HG03097 (cell line): ENCODE results near the gene CORO1C.
"Not testable (repeated sequence)": the region's sequence is repeated elsewhere in the genome, so short reads cannot be mapped to it uniquely, and the experiment has no call there.

ENCODE experiments used
- ATAC-seq: cut with Tn5 transposase; IDR thresholded peaks from one replicate; pipeline ENCODE4 v1.9.1; 2021; ENCODE audit not compliant: unreplicated experiment, low FRiP score

Gene CORO1C

DNA sequence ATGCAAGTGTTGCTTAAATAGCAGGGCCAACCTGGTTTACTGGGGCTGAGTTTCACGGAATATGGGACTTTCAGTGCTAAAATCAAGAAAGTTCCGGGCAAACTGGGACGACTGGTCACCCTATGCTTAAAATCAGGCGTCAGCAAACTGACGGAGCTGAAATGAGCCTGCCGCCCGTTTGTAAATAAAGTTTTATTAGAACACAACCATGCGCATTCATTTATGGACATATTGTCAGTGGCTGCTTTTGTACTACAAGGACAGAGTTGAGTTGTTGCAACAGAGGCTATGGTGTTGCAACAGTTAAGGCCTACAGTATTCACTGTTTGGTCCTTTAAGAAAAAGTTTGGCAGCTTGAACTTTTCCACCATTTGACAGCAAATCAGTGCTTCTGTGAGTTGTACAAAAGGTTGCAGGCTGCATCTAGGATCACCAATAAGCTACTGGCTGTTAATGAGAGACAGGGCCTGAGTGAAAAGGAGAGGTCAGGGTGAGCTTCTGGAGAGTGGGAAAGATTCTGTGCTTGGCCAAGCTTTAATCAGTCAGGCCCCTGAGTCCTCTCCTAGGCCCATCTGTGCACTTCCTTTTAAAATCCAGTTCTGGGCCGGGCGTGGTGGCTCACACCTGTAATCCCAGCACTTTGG, 111.0 kb downstream of the CORO1C start:
- ATAC-seq, result no peak

- no peak for ATAC-seq
These were observed 111.8 kb downstream of the CORO1C start for GRCh38 chr12:108619369-108620160.

DNA sequence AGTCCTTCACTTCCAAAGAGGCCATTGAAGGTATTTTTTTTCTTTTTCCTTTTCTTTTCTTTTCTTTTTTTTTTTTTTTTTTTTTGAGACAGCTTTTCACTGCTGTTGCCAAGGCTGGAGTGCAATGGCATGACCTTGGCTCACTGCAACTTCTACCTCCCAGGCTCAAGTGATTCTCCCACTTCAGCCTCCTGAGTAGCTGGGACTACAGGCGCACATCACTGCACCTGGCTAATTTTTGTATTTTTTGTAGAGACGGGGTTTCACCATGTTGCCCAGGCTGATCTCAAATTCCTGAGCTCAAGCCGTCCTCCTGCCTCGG, 112.4 kb downstream of the CORO1C start:
- not testable (repeated sequence) for ATAC-seq

GRCh38 chr12:108618079-108618952, 113.0 kb downstream of the CORO1C start:
- no peak for ATAC-seq

GRCh38 chr12:108616941-108617858, 114.1 kb downstream of the CORO1C start:
- peak; percentile 78 for ATAC-seq

DNA sequence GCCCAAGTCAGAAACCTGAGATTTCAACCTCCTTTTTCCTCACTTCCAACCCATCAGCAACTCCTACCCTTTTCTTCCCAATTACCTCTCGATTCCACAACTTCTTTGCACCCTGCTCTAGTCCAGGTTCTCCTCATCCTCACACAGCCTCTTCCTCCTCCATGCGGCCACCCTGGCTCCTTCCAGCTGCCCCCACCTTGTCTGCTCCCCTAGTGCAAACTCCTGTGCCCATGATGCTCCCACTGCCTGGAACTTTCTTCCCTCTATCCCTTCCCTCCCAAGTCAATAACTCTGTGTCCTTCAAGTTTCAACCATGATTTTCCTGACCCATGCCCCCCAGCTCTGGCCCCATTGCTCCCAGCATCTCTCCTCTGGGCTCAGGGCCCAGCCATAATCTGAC, 115.0 kb downstream of the CORO1C start:
- no peak for ATAC-seq

- ATAC-seq, result no peak
These were observed 115.4 kb downstream of the CORO1C start for GRCh38 chr12:108615918-108616317.

DNA sequence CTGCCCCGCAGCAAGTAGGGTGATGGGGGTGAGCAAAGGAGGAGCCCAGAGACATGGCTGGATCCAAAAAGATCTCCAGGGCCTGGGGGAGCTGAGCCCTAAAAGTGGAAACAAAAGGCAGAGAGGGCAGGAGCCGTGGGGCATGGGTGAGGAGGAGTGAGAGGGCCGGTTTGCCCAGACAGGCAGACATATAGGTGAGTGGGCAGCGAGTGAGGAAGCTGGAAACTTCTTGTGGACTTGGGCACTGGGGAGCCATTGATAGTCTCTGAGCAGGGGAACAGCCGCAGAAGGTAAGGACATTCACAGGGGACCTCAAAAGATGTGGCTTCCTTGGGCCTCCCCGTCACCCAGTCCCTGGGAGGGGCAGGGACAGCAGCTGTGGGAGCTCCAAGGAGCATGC, 116.7 kb downstream of the CORO1C start:
- ATAC-seq, result no peak

DNA sequence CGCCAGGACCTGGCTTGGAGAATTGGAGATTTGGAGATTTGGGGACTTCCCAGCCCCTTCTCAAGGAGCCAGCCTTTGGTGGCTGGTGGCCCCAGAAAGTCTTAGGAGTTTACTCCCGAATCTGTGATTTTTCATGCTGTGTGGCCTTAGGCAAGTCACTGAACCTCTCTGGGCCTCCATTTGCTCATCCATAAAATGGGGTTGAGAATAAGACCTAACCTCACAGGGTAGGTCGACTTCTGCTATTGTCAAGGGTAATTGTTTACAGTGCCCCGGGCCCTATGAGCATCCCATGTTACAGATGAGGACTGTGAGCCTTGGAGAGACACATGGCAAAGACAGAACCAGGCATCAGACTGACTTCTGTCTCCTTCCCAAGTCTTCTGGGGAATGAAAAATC, 117.3 kb downstream of the CORO1C start:
- ATAC-seq, result no peak

GRCh38 chr12:108613548-108613947, 117.8 kb downstream of the CORO1C start:
- ATAC-seq, result no peak

DNA sequence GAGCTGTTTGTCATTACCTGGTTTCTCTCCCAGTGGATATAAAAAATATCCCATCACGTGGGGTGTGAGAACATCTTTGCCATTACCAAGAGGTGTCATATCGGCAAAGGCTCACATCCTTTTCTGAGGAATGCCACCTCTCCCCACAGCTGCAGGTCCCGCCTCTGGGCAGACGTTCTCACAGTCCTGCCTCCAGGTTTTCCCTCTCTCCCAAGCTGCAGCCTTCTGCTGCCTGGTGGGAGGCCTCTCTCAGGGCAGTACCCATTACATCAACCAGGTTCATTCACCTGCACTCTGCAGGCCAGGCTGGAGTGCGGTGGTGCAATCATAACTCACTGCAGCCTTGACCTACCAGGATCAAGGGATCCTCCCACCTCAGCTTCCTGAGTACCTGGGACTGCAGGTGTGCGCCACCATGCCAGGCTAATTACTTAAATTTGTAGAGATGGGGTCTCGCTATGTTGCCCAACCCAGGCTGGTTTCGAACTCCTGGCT, 118.5 kb downstream of the CORO1C start:
- no peak for ATAC-seq

GRCh38 chr12:108611884-108612415, 119.4 kb downstream of the CORO1C start:
- ATAC-seq, result no peak

GRCh38 chr12:108610856-108611605, 120.3 kb downstream of the CORO1C start:
- ATAC-seq, result no peak

DNA sequence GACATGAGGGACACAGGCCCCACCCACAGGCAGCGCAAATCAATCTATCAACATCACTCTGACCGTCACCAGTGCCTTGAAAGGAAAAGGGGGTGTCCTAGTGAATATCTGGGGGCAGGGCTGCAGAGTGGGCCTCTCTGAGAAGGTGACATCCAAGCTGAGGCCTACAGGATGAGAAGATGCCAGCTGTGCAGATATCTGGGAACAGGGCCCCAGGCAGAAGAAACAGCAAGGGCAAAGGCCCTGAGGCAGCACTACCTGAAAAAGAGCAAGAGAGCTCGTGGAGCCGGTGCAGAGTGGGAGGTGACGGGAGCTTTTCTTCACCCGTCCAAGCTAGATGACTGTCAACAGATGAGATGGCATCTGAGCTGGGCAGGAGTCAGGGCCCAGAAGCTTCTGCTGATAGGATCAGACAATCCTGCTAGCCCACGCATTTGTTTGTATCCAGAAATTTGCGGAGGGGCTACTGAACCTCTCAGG, 120.9 kb downstream of the CORO1C start:
- no peak for ATAC-seq

- no peak for ATAC-seq
These were observed 121.6 kb downstream of the CORO1C start for GRCh38 chr12:108609537-108610335.

- no peak for ATAC-seq
These were observed 122.7 kb downstream of the CORO1C start for GRCh38 chr12:108608616-108609015.

GRCh38 chr12:108607981-108608600, 123.2 kb downstream of the CORO1C start:
- ATAC-seq, result no peak

DNA sequence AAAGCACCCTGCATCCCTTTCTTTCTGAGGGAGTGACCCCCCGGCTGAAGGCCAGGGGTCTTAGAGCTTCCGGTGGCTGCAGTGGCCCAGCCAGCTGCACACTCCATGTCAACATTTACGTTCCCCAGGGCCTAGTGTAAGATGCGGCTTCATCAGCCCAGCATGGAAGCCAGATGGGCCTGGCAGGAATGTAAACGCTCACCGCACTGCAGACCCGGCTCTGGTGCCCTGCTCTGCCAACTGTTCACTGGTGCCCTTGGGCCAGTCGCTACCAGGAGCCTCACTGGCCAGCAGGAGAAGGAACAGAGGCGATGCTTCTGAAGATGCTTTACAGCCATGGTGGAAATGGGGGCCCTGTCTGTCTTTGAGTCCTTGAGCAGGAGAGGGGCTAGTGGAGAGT, 124.8 kb downstream of the CORO1C start:
- no peak for ATAC-seq
